Activated CD4-positive, CD25-positive, alpha-beta regulatory T cell treated with anti-CD3 and anti-CD28 coated beads, Interleukin-2, amount 50 U/mL, for 72 hours (primary cell): ENCODE measurements around the gene NSUN3.

Source experiments
- DNase-seq: peaks from one replicate; pipeline ENCODE4 v3.0.0; 2021

Gene NSUN3

GRCh38 chr3:94132777-94133176 lies 69.9 kb downstream of the NSUN3 start:
- DNase-seq = no peak

- no peak for DNase-seq
Measured at GRCh38 chr3:94136133-94136532, 73.3 kb downstream of the NSUN3 start.

- no peak for DNase-seq
Measured at GRCh38 chr3:94137377-94137776, 74.5 kb downstream of the NSUN3 start.

DNA sequence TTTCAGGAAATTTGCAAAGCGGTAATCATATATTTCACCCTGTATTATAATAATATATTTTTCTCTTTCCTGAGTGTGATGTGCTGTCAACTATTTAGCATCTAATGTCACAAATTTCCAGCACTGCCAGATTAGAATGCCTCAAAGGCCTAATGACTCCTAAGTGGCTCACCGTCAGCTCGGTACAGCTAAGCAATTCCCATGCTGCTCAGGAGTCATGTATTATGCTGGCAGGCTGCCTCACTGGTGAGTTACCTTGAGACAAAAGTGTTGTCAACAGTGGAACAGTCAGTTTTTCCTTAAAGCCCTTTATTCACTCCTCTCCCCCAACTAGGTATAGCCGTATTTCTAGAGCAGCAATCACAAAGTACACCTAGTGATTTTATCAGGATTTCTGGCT lies 83.6 kb downstream of the NSUN3 start:
- DNase-seq = no peak

GRCh38 chr3:94147012-94147411 lies 84.2 kb downstream of the NSUN3 start:
- DNase-seq = no peak

GRCh38 chr3:94150113-94150512 lies 87.3 kb downstream of the NSUN3 start:
- no peak for DNase-seq

GRCh38 chr3:94156626-94157025 lies 93.8 kb downstream of the NSUN3 start:
- no peak for DNase-seq

GRCh38 chr3:94158512-94158911 lies 95.7 kb downstream of the NSUN3 start:
- no peak for DNase-seq

- DNase-seq = no peak
Measured at GRCh38 chr3:94159062-94159828, 96.4 kb downstream of the NSUN3 start.

DNA sequence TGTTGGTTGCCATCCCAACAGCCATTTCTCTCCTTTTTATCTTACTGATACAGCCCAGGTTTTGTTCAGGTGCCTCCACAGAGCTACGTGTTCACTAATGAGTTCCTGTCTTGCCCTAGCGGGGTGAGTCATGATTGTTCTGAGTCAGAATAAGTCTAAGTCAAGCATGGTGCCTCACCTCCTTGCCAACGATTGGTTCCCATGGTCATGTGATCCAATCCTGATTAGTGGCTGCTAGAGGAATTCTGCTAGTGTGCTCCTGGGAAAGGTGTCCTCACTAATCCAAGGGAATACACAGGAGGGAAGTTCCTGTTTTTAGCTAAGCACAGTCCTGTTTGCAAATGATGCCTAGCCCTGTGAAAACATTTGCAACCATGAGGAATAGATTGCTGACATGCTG lies 99.8 kb downstream of the NSUN3 start:
- DNase-seq = no peak

DNA sequence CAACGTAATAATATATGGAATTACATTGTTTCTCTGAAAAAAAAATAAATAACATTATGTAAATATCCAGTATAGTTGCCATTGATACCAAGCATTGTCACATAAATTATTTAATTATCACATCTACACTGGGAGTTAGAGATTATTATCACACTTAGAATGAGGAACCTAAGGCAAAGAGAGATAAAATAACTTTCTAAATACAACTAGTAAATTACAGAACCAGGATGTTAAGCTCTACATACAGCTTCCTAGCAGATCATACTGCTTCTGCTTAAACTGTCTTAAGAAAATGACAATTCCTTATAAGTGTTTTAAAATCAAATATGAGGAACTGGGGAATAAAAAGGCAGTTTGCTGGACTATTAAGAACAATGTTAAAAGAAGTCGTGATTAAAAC lies 104.5 kb downstream of the NSUN3 start:
- DNase-seq = no peak

- no peak for DNase-seq
Measured at GRCh38 chr3:94167796-94168195, 104.9 kb downstream of the NSUN3 start.

DNA sequence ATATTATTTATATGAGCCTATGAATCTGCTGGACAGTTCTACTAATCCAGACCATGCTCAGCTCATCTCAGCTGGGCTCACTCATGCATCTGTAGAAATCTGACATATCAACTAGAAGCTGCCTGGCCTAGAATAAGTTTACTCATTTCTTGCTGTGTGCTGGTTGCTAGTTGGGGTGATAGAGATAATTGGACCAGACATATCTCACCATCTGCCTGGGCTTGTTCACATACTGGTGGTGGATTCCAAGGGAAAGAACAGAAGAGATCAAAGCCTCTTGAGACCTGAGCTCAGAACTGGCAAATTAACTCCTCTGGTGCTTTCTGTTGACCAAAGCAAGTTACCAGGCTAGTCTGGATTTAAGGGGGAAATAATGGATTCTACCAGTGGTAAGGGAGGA lies 109.1 kb downstream of the NSUN3 start:
- no peak for DNase-seq

- no peak for DNase-seq
Measured at GRCh38 chr3:94172695-94173310, 109.9 kb downstream of the NSUN3 start.

GRCh38 chr3:94173673-94174434 lies 111.0 kb downstream of the NSUN3 start:
- DNase-seq = no peak

DNA sequence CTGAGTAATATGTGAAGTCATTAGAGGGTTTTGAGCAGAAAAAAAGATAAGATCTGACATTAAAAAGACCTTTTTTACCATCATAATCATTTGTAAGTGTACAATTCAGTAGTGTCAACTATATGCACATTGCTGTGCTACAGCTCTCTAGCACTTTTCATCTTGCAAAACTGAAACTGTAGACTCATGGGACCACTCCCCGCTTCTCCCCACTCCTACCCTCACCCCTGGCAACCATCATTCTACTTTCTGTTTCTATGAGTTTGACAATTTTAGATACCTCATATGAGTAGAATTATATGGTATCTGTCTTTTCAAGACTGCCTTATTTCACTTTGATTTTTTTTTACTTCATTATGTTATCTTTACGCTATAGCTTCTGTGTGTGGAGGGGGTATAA lies 112.8 kb downstream of the NSUN3 start:
- no peak for DNase-seq

- no peak for DNase-seq
Measured at GRCh38 chr3:94176988-94177745, 114.3 kb downstream of the NSUN3 start.
